IPS-NIHi11 (cell line): ENCODE results near the gene DPF3.

Experiments used
- DNase-seq: peaks from one replicate; pipeline ENCODE4 v3.0.0; 2012; ENCODE audit warnings: mixed read lengths, low spot score

The DPF3 gene

DNA sequence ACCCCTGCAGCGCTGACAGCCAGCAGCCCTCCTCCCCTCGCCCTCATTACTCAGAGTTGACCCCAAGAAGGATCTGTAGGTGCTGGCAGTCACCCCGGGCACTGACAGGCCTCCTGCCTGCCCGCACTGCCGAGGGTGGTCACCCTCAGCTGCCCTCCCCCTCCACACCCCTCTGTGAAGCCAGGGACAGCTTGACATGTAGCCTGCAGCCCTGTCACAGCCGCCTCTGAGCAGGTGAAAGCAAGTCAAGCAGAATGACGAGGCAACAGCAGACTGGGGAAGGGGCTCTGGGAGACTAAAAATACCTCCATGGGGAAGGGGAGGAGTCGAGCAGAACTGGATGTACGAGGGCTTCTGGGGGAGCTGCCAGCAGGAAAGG is 178.1 kb downstream of the DPF3 start:
- DNase-seq: no peak

DNA sequence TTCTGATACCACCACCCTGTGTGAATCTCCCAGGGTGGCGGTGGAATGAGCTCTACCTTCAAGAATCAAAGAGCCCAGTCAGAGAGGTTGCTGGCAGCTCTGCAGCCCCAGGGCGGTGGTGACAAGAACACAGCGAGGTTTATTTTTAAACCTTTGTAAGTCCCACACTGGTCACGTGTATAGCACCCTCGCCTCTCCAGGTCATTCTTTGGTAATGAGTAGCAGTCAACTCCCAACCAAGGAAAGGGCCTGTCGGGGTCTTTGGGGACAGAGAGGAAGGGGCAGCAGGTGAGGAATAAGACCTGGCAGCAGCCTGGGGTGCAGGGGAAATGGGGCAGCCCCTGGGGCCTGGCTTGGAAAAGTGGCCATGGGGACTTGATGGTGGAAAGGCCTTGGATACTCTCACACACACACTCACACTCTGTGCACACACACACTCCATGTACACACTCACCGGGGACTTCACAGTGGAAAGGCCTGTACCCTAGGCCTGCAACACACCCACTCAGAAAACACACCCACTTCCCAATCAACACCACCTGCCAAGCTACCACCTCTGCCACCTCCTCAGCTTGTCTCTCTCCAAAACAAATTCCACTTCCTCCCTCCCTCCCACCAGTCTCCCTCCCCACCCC is 178.6 kb downstream of the DPF3 start:
- no peak for DNase-seq

DNA sequence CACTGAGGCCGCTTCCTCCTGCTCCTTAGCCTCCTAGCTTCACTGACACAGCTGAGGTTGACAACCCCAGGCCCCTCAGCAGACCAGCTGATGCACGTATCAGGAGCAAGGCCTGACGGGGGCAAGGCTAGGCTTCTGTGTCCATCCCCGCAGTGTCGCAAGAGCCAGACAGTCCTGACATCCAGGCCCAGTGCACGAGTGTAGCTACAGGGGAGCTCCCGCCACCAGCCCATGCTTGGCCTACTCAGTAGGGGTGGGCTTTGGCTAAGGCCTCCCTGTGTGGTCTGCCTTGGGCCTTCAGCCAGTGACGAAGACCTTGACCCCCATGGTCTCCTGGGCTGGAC is 179.1 kb downstream of the DPF3 start:
- DNase-seq: no peak

DNA sequence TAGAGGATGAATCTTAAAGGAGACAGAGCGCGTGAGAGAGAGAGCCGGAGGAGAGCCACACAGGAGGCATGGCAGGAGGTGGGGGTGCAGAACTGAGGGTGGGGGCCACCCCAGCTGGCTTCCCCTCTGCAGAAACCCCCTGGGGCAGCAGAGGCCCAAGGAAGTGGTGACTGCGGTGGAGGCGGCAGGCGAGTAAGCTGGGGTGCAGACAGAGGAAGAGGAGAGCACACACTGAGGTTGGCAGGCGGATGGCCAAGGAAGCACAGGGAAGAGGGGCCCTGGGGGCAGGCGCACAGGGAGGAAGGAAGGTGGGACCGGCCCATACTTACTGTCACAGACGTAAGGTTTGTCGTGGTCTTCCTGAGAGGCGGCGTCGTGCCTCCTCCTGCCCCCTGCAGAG is 179.8 kb downstream of the DPF3 start:
- no peak for DNase-seq

DNA sequence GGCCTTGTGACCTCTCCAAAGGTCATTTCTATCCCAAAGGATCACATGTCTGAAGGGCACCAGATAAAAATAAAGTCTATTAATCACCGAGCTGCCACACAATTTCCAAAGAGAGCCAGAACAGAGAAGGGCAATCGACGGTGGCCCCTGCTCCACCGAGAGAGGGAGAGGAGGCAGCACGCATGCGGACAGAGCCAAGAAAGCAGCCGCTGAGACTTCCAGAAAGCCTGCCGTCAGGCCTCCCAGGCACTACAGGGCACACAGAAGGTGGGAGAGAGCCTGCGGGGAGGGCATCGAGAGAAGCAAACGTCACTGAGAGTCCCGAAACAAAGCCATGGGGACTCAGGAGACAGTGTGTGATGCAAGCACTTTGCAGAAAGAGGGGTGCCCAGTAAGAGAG is 182.0 kb downstream of the DPF3 start:
- no peak for DNase-seq

DNA sequence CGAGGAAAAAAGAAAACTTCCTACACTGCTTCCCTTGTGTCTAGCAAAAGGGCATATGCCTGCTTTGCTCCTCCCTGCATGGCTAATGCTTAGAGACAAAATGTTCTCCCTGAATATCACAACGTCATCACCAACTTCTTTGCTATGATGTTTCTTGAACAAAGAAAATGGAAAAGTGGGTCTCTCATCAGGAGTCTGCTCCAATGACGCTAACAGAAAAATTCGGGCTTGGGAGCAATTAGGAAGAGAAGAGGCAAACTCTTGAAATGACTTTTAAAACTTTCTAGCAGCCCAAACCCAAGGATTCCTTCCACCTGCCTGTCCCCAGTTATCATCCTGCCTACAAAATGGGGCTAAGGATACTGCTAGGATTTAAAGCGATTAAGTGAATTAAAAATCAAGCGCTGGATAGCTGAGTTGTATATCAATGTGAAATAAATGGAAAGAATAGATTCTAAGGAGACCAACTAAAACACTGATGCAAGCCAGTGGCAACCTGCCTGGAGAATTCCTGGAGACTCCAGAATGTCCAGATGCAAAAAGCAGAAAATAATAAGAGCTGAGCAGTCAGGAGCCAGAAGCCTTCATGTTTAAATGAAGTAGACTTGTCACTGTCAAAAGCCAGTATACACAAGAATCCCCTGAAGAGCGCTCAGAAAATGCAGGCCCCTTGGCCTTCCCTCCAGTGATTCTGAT is 183.8 kb downstream of the DPF3 start:
- DNase-seq: no peak

DNA sequence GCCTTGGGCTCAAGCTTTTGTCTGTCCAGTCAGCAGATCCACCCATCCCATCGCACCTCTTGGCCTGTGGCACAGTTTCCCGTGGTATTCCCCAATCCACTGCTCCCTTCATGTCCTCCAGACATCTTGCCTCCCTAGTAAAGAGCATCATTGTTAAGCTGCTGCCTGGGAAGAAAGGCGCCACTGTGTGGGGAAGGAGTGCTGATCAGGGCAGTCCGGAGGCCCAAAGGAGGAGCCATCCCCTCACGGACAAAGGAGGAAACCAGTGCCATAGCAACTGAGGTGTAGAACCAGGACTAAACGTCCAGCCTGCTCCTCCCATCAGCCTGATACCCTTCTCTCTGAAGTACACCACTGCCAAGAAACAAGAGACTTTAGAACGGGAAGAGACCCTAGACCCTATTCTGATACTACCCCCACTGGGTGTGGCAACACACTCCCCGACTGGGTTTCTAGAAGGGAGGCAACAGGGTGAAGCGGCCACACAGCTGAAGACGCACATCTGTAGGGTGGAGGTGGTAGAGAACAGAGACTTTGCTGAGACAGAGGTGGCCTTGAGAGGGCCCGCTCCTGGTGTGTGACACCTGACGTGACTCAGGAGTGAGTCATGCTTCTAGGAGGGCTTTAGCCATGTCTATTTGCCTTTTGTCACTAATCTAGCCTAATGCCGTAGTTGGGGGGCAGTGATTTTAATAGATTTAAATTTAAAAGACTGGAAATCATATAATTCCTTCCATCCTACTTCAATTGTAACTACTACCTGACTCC is 185.0 kb downstream of the DPF3 start:
- peak; percentile 51 for DNase-seq

DNA sequence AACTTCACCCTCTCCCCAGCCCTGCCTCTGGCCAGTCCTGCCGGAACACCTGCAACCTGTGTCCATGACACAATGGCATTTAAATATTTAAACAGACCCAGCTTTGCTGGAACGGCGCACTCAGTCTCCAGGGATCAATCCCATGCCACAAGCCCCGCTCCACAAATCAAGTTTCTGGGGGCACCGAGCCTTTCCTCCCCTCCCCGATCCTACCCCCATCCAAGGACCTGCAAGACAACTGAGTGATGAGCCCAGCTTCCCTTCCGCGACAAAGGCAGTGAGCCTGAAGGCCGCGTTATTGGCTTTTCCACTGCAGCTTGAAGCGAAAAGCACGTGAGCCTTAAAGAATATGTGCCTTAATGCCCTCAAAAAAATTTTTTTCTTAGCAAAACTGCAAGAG is 185.7 kb downstream of the DPF3 start:
- no peak for DNase-seq

DNA sequence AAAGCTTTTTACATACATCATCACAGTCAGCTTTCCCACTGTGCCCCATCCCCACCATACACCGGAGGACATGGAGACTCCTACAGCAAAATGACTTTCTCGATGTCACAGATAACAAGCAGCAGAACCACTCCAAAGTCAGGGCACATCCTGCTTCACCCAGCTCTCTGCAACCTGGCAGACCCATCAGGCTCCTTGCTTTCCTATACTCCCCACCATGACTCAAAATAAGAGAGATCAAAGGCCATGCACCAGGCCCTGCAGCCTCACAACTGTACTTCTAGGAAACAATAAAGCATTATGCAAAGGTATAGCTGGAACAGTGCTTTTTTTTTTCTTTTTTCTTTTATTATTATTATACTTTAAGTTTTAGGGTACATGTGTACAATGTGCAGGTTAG is 187.4 kb downstream of the DPF3 start:
- DNase-seq: no peak

DNA sequence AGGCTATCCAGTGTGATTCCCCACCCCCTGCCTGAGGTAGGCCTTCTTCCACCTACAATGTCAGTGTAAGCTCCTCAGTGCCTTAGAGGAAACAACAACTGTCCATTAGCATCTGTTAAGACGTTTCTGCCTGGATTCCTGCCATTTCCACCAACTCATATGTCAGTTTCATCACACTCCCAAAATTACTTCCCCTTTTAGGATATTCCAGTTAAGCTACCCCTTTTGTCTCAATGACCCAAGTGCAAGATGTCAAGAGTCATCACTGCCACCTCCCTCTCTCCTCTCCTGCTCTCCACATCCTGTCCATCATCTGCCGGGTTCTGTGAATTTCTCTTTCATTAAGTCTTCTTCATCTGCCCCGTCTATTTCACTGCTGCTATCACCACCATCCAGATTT is 189.4 kb downstream of the DPF3 start:
- DNase-seq: no peak

DNA sequence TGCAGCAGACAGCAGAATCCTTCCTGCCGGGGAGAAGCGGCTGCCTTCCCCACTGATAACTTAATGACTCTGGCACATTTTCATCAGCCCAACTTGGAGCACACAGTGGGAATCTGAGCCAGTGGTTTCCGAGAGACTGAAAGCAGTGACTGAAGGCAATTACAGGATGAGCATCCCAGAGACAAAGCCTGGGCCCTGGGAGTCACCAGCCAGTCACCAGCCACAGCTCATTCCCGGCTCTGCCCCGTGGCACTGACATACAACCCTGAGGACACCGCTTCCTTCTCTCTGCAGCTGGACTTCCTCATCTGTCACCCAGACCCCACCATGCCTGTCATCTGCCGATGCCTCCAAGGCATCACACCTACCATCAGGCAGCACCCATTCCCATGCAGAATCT is 192.3 kb downstream of the DPF3 start:
- DNase-seq: peak; percentile 36

DNA sequence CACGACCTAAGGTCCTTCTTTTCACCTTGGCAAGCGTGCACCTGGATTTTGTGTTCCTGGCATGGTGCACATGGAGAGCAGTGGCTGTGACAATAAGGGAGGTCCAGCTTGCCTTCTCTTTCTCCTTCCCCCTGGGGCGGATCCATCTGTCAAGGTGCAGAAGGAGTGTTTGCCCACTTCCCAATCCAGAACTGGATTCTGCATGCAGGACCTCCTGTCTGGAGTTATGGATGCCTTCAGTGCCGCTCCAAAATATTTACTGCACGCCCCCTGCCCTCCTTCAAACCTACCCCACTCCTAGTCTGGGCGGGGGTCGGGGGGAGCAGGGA is 192.7 kb downstream of the DPF3 start:
- DNase-seq: no peak

DNA sequence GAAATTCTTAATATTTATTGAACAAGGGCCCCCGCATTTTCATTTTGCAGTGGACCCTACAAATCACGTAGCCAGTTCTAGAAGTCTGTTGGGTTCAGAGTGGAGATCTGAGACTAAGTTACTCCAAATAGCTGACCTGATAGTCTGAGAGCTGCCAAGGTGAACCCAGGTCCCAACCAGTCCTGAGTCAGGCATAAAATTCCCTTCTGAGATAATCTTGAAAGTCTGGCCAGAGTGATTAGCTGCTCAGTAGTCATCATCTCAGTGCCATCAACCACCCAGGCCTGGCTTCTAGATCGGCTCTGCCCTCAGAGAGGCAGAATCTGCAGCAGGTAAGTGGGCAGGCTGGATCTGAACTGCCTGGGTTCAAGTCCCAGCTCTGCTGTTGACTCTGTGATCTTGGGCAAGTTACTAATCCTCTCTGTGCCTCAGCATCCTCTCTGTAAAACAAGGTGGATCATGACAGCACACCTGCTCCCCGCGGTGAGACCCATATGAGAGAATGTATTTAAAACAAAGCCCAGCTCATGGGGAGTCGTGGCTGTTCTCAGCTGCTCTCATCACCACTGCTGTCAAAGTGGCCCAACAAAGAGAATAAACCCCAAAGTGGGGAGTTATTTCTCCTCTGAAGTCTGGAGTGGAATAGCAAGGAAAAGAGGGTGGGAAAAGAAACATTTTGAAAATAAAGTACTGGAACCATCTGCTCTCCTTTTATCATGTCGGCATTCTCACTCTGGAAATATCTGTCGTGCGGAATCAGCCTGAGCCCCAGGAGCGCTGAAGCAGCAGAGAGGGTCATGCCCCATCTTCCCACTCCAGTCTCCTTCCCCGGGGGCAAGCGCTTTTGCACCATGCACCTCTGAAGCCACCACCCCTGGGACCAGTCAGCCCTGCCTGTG is 193.3 kb downstream of the DPF3 start:
- DNase-seq: no peak

DNA sequence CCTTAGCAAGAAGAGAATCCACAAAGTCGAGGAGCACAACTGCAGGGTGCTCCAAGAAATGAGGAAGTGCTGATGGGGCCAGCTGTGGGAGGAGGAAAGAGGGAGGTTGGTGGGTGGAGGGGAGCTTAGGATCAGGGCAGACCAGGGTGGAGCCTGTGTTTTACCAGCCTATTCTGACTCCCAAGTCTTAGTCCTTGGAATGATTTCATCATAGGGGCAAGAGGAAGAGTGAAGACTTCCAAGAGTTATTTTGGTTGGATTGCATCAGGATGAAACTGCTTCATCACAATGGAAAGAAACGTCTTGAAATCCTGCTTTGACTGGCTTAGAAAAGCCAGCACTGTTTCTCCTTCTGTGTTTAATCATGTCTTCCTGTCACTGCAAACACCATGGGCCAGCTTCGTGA is 194.0 kb downstream of the DPF3 start:
- no peak for DNase-seq

DNA sequence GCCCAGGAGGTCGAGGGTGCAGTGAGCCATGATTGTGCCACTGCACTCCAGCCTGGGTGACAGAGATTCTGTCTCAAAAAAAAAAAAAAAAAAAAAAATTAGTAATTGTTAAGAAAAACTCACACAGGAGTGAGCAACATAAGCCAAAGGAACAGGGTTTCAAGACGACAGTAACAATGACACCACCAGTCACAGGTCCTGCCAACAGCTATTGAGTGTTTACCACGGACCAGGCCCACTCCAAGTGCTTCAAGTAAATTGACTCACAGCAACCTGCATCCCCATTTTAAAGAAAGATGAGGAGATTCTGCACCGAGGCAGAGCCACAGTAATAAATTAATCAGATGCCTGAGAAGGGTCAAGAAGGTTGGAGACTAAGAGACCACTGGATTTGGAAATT is 194.5 kb downstream of the DPF3 start:
- no peak for DNase-seq

DNA sequence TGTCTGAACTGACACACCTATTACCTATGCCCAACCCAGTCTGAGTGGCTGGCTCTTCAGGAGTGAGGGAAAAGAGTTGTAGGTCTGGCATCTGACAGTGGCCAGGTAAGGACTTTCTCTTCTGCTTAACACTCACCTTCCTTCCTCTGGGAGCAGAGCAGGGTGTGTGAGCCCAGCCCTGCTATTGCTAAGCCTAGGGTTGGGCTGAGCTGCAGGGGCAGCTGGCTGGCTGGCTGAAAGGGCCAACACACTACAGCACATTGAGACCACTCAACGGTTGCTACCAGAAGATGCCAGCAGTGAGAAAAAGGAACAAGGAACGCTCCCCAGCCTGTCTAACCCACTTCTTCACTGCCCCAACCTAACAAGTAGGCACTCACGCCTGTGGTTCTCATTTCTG is 201.2 kb downstream of the DPF3 start:
- DNase-seq: peak; percentile 79

DNA sequence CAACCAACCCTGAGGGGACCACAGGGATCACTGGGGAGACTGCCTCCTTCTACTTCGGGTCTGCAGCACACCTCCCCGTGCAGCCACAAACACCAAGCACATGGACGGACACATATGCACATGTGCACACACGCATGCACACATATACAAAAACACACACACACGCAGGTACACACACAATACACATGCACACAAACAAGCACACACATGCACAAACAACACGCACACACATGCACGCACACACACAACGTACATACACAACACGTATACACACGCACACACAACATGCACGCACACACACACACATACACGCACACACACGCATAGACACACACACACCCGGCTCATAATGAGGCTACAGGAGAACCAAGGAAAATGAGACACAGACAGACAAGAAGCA is 203.6 kb downstream of the DPF3 start:
- DNase-seq: no peak

DNA sequence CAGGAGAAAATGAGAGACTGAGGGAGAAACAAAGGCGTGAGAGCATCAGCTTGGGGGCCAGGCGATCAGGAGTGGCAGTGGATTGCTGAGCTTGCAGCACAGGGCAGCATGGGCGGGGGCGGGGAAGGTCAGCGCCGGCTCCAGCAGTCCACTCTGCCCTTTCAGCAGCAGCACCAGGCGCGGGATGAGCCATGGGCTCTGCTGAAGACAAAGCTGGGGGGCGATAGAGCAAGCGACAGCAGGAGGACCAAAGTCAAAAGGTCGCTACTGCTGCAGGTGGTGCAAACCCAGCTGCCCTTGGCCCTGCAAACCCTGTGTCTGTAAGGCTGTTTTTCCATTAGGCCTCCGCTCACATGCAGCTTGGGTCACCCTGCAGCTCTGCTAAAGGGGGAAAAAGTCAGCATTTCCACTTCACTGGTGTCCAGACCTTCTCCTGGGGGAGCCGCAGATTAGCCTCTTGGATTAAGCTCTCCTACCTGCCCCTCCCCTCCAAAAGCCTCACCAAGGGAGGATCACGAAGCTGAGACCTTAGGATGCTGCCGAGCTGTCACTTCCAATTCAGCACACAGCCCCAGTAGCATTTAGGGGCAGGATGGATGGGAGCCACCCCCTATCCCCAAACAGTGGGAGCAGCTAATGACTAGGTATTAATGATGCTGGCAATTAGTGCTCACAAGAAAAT is 204.8 kb downstream of the DPF3 start:
- no peak for DNase-seq

DNA sequence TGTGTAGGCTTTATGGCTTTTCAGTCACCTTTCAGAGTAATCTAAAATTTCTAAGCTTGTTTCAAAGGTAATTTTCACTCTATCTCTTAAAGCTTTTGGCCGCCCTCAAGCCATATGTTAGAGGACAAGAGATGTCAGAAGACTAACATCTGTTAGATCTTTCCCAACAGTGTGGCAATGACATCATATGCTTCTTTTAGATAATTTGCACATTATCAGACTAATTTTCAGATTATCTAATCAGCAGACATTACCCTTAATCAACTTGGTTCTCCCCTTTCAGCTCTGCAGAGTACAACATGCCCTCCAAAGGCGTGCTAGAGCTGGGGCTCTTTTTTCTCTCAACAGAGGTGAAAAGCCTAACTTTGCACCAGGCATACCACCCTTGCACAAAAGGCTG is 207.1 kb downstream of the DPF3 start:
- no peak for DNase-seq

DNA sequence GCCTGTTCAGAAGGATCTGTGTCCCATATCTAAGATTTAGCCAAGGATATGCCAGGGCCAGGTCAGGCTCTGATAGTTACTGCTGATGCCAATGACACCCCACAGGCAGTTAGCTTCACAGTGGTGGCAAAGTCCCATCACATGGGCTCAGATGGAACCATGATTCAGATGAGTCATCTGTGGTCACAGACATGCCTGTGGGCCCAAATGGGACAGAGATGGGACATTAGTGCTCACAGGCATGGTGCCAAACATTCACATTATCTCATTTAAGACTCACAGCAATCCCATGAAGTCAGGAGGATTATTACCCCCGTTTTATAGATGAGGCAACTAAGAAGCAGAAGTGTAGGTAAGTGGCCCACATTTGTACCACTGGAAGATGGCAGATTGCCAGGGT is 207.8 kb downstream of the DPF3 start:
- no peak for DNase-seq

DNA sequence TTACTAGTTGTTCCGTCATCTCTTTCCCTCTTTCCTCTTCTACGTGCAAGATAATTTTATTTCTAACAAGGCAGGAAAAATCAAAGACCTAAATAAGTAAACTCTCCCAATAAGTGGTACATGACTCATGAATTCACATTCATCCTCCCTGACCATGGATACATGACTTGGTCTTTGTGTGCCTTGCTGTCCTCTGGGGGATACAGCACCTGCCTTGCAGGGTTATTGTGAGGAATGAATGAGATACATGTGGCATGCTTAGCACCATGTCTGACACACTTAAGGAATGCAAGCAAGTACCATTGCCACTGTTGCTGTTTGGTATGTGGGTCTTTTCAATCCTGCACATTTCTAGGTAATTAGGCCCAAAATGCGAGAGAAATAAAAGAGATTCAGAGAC is 208.4 kb downstream of the DPF3 start:
- DNase-seq: no peak

DNA sequence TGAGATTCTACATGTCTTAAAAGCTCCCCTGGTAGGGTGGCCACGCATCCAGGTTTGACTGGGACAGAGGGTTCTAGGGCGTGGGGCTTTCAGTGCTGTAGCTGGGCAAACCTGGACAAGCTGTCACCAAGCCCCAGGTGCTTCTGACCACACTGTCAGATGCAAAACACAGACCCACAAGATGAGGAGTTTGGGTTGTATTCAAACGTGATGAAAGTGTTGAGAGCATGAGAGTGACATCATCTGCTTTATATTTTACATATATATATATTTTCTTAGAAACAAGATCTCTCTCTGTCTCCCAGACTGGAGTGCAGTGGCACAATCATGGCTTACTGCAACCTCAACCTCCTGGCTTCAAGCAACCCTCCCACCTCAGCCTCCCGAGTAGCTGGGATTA is 210.1 kb downstream of the DPF3 start:
- no peak for DNase-seq
